HG02884 (cell line): ENCODE results near the gene MYH14.
A peak's percentile ranks its signal among the peaks of the same experiment; 100 is the strongest.
"Not testable (repeated sequence)": the region's sequence is repeated elsewhere in the genome, so short reads cannot be mapped to it uniquely, and the experiment has no call there.

Experiments used
- ATAC-seq: cut with Tn5 transposase; IDR thresholded peaks from one replicate; pipeline ENCODE4 v1.9.1; 2021; ENCODE audit warnings: mild to moderate bottlenecking, moderate library complexity; ENCODE audit not compliant: unreplicated experiment

MYH14 gene

GRCh38 chr19:50330365-50331078, 127.1 kb downstream of the MYH14 start:
- ATAC-seq: no peak

GRCh38 chr19:50331221-50331993, 128.0 kb downstream of the MYH14 start:
- no peak for ATAC-seq

- ATAC-seq: no peak
These were observed 128.5 kb downstream of the MYH14 start for GRCh38 chr19:50331994-50332243.

- ATAC-seq: no peak
These were observed 129.0 kb downstream of the MYH14 start for GRCh38 chr19:50332244-50333038.

- peak; percentile 42 for ATAC-seq
These were observed 129.9 kb downstream of the MYH14 start for GRCh38 chr19:50333235-50333736.

- ATAC-seq: peak; percentile 19
These were observed 130.6 kb downstream of the MYH14 start for GRCh38 chr19:50333737-50334617.

GRCh38 chr19:50334741-50335421, 131.5 kb downstream of the MYH14 start:
- ATAC-seq: no peak

- not testable (repeated sequence) for ATAC-seq
These were observed 133.6 kb downstream of the MYH14 start for GRCh38 chr19:50337031-50337430.

- ATAC-seq: no peak
These were observed 136.9 kb downstream of the MYH14 start for GRCh38 chr19:50340331-50340730.

GRCh38 chr19:50341091-50341564, 137.7 kb downstream of the MYH14 start:
- peak; percentile 74 for ATAC-seq

- no peak for ATAC-seq
These were observed 141.4 kb downstream of the MYH14 start for GRCh38 chr19:50344661-50345318.

- ATAC-seq: not testable (repeated sequence)
These were observed 143.7 kb downstream of the MYH14 start for GRCh38 chr19:50347089-50347581.

- no peak for ATAC-seq
These were observed 146.0 kb downstream of the MYH14 start for GRCh38 chr19:50349277-50350057.

- no peak for ATAC-seq
These were observed 148.8 kb downstream of the MYH14 start for GRCh38 chr19:50352242-50352641.

GRCh38 chr19:50353487-50353880, 150.1 kb downstream of the MYH14 start:
- ATAC-seq: not testable (repeated sequence)

- no peak for ATAC-seq
These were observed 153.3 kb downstream of the MYH14 start for GRCh38 chr19:50356691-50357177.

GRCh38 chr19:50357178-50358100, 154.0 kb downstream of the MYH14 start:
- no peak for ATAC-seq
